ENCODE results near the gene CKS2.

DNA sequence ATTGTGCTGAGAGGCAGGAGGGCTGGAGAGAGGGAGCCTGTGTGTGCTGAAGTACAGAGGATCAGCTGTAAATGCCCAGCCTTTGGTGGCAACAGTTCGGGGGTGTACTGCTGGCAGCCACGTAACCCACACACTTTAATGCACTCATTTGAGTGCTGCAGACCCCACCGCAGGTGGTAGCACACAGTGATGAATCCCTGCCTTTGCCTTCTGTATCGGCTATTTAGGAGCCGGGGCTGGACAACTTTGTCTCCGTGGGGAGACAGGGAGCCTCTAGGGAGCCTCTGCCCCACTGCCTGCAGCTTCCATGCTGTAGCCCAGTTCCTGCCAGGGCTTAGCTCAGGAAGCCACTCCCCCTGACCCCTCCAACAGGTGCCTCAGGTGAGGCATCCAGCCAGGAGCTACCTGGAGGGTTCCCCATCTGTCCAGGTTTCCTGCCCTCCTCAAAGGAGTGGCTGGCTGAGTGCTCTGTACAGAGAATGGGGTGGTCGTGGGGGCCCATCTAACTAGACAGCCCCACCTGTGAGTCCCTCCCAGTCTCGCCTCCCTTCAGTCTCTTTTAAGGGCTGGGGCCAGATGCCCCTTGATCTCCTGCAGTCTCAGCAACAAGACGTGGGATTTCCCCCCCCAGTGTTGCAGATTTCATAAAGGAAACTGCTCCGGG lies 51.8 kb downstream of the CKS2 start:
- TF ChIP-seq, protein P1, sequence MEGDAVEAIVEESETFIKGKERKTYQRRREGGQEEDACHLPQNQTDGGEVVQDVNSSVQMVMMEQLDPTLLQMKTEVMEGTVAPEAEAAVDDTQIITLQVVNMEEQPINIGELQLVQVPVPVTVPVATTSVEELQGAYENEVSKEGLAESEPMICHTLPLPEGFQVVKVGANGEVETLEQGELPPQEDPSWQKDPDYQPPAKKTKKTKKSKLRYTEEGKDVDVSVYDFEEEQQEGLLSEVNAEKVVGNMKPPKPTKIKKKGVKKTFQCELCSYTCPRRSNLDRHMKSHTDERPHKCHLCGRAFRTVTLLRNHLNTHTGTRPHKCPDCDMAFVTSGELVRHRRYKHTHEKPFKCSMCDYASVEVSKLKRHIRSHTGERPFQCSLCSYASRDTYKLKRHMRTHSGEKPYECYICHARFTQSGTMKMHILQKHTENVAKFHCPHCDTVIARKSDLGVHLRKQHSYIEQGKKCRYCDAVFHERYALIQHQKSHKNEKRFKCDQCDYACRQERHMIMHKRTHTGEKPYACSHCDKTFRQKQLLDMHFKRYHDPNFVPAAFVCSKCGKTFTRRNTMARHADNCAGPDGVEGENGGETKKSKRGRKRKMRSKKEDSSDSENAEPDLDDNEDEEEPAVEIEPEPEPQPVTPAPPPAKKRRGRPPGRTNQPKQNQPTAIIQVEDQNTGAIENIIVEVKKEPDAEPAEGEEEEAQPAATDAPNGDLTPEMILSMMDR (IDR thresholded peaks at IDR 0.05; ENCODE audit: low read depth, low read length), result no peak
- no peak for TF ChIP-seq MYC (IDR thresholded peaks at IDR 0.05; ENCODE audit: low read depth, low read length)
